ENCODE measurements around the gene NKX1-1.
A peak's percentile ranks its signal among the peaks of the same experiment; 100 is the strongest.

The NKX1-1 gene

GRCh38 chr4:1416051-1416947 is 10.1 kb upstream of the NKX1-1 start:
- H3K9me3 ChIP-seq (ENCODE audit: control insufficient read depth, insufficient read depth, low read length), result no peaks in the 10 kb centered on the region
- peaks cover 35% of the 10 kb centered on the region for H3K27me3 ChIP-seq (ENCODE audit: control insufficient read depth, insufficient read depth, low read length)
- H3K27ac ChIP-seq (ENCODE audit: low read depth, low read length), result no peak overlapping the region
- no peaks in the 10 kb centered on the region for H3K4me1 ChIP-seq (ENCODE audit: control insufficient read depth, insufficient read depth, low read length)
- H3K9ac ChIP-seq (ENCODE audit: low read depth, low read length), result no peak overlapping the region
- no peak overlapping the region for H3K4me3 ChIP-seq (ENCODE audit: low read depth, low read length)
- no peaks in the 10 kb centered on the region for H3K36me3 ChIP-seq (ENCODE audit: control insufficient read depth, insufficient read depth, low read length)

GRCh38 chr4:1415681-1415981 is 9.4 kb upstream of the NKX1-1 start:
- no peaks in the 10 kb centered on the region for H3K9me3 ChIP-seq (ENCODE audit: control insufficient read depth, insufficient read depth, low read length)
- H3K9ac ChIP-seq (ENCODE audit: low read depth, low read length), result no peak overlapping the region
- H3K4me3 ChIP-seq (ENCODE audit: low read depth, low read length), result no peak overlapping the region
- no peaks in the 10 kb centered on the region for H3K4me1 ChIP-seq (ENCODE audit: control insufficient read depth, insufficient read depth, low read length)
- peaks cover 41% of the 10 kb centered on the region for H3K27me3 ChIP-seq (ENCODE audit: control insufficient read depth, insufficient read depth, low read length)
- no peak overlapping the region for H3K27ac ChIP-seq (ENCODE audit: low read depth, low read length)
- H3K36me3 ChIP-seq (ENCODE audit: control insufficient read depth, insufficient read depth, low read length), result no peaks in the 10 kb centered on the region

- peaks cover 47% of the 10 kb centered on the region for H3K27me3 ChIP-seq (ENCODE audit: control insufficient read depth, insufficient read depth, low read length)
- H3K27ac ChIP-seq (ENCODE audit: low read depth, low read length), result no peak overlapping the region
- H3K36me3 ChIP-seq (ENCODE audit: control insufficient read depth, insufficient read depth, low read length), result no peaks in the 10 kb centered on the region
- no peaks in the 10 kb centered on the region for H3K4me1 ChIP-seq (ENCODE audit: control insufficient read depth, insufficient read depth, low read length)
- H3K4me3 ChIP-seq (ENCODE audit: low read depth, low read length), result peak overlapping the region; percentile 12; the same call in 1 of the 2 replicates
- no peak overlapping the region for H3K9ac ChIP-seq (ENCODE audit: low read depth, low read length)
- no peaks in the 10 kb centered on the region for H3K9me3 ChIP-seq (ENCODE audit: control insufficient read depth, insufficient read depth, low read length)
Observed at GRCh38 chr4:1414831-1415680, 8.8 kb upstream of the NKX1-1 start.

- Histone ChIP-seq H3K9me3 (ENCODE audit: control insufficient read depth, insufficient read depth, low read length) (no peaks in the 10 kb centered on the region), H3K27ac (ENCODE audit: low read depth, low read length) (no peak overlapping the region), H3K9ac (ENCODE audit: low read depth, low read length) (no peak overlapping the region), H3K4me1 (ENCODE audit: control insufficient read depth, insufficient read depth, low read length) (no peaks in the 10 kb centered on the region), H3K4me3 (ENCODE audit: low read depth, low read length) (0 out of 2 replicates have a peak overlapping the region, but pooled peaks have one; percentile 5), H3K36me3 (ENCODE audit: control insufficient read depth, insufficient read depth, low read length) (no peaks in the 10 kb centered on the region), H3K27me3 (ENCODE audit: control insufficient read depth, insufficient read depth, low read length) (peaks cover 58% of the 10 kb centered on the region)
Observed at GRCh38 chr4:1413687-1414479, 7.6 kb upstream of the NKX1-1 start.

- H3K36me3 ChIP-seq (ENCODE audit: control insufficient read depth, insufficient read depth, low read length), result no peaks in the 10 kb centered on the region
- H3K27ac ChIP-seq (ENCODE audit: low read depth, low read length), result no peak overlapping the region
- peaks cover under 1% of the 10 kb centered on the region; the same call in 1 of the 2 replicates for H3K4me1 ChIP-seq (ENCODE audit: control insufficient read depth, insufficient read depth, low read length)
- H3K9me3 ChIP-seq (ENCODE audit: control insufficient read depth, insufficient read depth, low read length), result no peaks in the 10 kb centered on the region
- H3K9ac ChIP-seq (ENCODE audit: low read depth, low read length), result no peak overlapping the region
- no peak overlapping the region for H3K4me3 ChIP-seq (ENCODE audit: low read depth, low read length)
- H3K27me3 ChIP-seq (ENCODE audit: control insufficient read depth, insufficient read depth, low read length), result peaks cover 61% of the 10 kb centered on the region
Observed at GRCh38 chr4:1413204-1413663, 7.0 kb upstream of the NKX1-1 start.

- H3K36me3 ChIP-seq (ENCODE audit: control insufficient read depth, insufficient read depth, low read length), result no peaks in the 10 kb centered on the region
- H3K27ac ChIP-seq (ENCODE audit: low read depth, low read length), result no peak overlapping the region
- no peak overlapping the region for H3K4me3 ChIP-seq (ENCODE audit: low read depth, low read length)
- no peak overlapping the region for H3K9ac ChIP-seq (ENCODE audit: low read depth, low read length)
- no peaks in the 10 kb centered on the region for H3K9me3 ChIP-seq (ENCODE audit: control insufficient read depth, insufficient read depth, low read length)
- H3K4me1 ChIP-seq (ENCODE audit: control insufficient read depth, insufficient read depth, low read length), result peaks cover 3% of the 10 kb centered on the region; the same call in 1 of the 2 replicates
- H3K27me3 ChIP-seq (ENCODE audit: control insufficient read depth, insufficient read depth, low read length), result peaks cover 68% of the 10 kb centered on the region
Observed at GRCh38 chr4:1412376-1413203, 6.3 kb upstream of the NKX1-1 start.

GRCh38 chr4:1411436-1412375 is 5.5 kb upstream of the NKX1-1 start:
- H3K4me3 ChIP-seq (ENCODE audit: low read depth, low read length), result no peak overlapping the region
- H3K27ac ChIP-seq (ENCODE audit: low read depth, low read length), result no peak overlapping the region
- H3K9ac ChIP-seq (ENCODE audit: low read depth, low read length), result no peak overlapping the region
- H3K27me3 ChIP-seq (ENCODE audit: control insufficient read depth, insufficient read depth, low read length), result peaks cover 76% of the 10 kb centered on the region
- H3K9me3 ChIP-seq (ENCODE audit: control insufficient read depth, insufficient read depth, low read length), result no peaks in the 10 kb centered on the region
- H3K4me1 ChIP-seq (ENCODE audit: control insufficient read depth, insufficient read depth, low read length), result peaks cover 3% of the 10 kb centered on the region; the same call in 1 of the 2 replicates
- H3K36me3 ChIP-seq (ENCODE audit: control insufficient read depth, insufficient read depth, low read length), result no peaks in the 10 kb centered on the region

GRCh38 chr4:1410491-1411325 is 4.5 kb upstream of the NKX1-1 start:
- H3K4me1 ChIP-seq (ENCODE audit: control insufficient read depth, insufficient read depth, low read length), result peaks cover 3% of the 10 kb centered on the region; the same call in 1 of the 2 replicates
- H3K27ac ChIP-seq (ENCODE audit: low read depth, low read length), result no peak overlapping the region
- no peak overlapping the region for H3K9ac ChIP-seq (ENCODE audit: low read depth, low read length)
- H3K9me3 ChIP-seq (ENCODE audit: control insufficient read depth, insufficient read depth, low read length), result no peaks in the 10 kb centered on the region
- H3K36me3 ChIP-seq (ENCODE audit: control insufficient read depth, insufficient read depth, low read length), result no peaks in the 10 kb centered on the region
- peaks cover 86% of the 10 kb centered on the region for H3K27me3 ChIP-seq (ENCODE audit: control insufficient read depth, insufficient read depth, low read length)
- no peak overlapping the region for H3K4me3 ChIP-seq (ENCODE audit: low read depth, low read length)

Measured in HUES48 (cell line).